ENCODE results near the gene SYCP2.

DNA sequence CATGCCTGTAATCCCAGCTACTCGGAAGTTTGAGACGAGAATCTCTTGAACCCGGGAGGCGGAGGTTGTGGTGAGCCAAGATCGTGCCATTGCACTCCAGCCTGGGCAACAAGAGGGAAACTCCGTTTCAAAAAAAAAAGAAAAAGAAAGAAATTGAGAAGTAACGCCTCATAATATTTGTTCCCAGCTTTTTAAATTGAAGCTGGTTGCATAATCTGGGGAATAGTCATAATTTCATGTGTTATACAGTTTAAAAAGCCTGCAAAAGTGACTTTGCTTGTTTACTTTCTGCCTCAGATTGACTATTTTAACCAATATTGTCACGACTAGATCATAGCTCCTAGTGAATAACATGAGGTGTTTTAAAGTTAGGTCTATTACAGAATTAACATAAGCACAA lies 13.9 kb upstream of the SYCP2 start:
- TF ChIP-seq, protein P1, sequence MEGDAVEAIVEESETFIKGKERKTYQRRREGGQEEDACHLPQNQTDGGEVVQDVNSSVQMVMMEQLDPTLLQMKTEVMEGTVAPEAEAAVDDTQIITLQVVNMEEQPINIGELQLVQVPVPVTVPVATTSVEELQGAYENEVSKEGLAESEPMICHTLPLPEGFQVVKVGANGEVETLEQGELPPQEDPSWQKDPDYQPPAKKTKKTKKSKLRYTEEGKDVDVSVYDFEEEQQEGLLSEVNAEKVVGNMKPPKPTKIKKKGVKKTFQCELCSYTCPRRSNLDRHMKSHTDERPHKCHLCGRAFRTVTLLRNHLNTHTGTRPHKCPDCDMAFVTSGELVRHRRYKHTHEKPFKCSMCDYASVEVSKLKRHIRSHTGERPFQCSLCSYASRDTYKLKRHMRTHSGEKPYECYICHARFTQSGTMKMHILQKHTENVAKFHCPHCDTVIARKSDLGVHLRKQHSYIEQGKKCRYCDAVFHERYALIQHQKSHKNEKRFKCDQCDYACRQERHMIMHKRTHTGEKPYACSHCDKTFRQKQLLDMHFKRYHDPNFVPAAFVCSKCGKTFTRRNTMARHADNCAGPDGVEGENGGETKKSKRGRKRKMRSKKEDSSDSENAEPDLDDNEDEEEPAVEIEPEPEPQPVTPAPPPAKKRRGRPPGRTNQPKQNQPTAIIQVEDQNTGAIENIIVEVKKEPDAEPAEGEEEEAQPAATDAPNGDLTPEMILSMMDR (IDR thresholded peaks at IDR 0.05) = no peak
- no peak for TF ChIP-seq EZH2 (IDR thresholded peaks at IDR 0.05)

Measured in neural progenitor cell (in vitro differentiated cells).